ENCODE data around the gene MINDY4.

DNA sequence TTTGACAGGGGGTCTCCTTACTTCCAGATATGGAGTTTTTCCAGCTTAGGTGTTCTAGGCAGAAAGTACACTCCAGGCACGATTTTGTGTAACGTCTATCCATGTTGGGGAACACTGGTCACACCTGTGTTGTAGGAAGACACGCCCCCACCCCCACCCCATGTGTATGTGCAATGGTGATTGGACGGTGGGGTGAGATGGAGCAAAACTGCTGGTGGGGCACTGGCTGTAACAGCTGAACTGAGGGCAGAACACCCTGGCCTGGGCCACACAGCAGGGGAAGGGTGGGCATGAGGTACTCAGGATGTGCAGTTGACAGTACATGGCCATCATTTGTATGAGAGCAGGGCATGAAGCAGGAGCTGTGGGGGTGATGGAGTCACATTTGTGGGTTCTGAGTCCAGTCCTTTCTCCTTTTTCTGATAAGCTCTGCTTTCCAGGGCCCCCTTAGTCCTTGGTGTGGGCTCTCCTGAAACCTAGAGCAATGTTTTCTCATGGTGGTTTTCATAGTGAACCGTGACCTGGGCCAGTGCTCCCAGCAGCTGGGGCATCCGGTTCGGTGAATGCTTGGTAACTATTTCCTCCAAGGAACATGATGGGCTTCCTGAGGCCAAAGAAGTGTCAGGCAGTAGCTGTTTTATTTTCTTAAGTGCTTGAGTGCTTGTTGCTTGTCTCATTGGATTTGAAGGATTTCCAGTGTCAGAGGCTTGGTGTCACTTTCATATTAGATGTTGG, 77.1 kb downstream of the MINDY4 start:
- TF ChIP-seq POLR2AphosphoS5 (IDR thresholded peaks at IDR 0.05; ENCODE audit: low read depth, low read length) (no peak), TAF1 (IDR thresholded peaks at IDR 0.05; ENCODE audit: low read depth, low read length) (no peak), POLR2A (IDR thresholded peaks at IDR 0.05; ENCODE audit: low read depth, low read length) (no peak), SPI1 (IDR thresholded peaks at IDR 0.05; ENCODE audit: low read depth, low read length) (no peak), POU2F2 (IDR thresholded peaks at IDR 0.05; ENCODE audit: low read depth, low read length) (no peak)

All from GM12891 (cell line).